Suprapubic skin (tissue), 4 donors: Measurements from ENCODE around the gene SLC37A1.

Source experiments
- EP300 ChIP-seq: sonication (generic); formaldehyde crosslinking; IDR thresholded peaks from one replicate; pipeline ENCODE4 v1.6.1; 2017; ENCODE audit warnings: antibody characterized with exemption
- POLR2A ChIP-seq, 2 donors: fragments of 450-650 bp; IDR thresholded peaks; one replicate each; pipeline ENCODE4 v1.6.1; 2017; ENCODE audit warnings: antibody characterized with exemption in 2 of 2, mild to moderate bottlenecking in 2 of 2, moderate library complexity in 2 of 2
- POLR2AphosphoS5 ChIP-seq, 3 donors: sonication (generic); formaldehyde crosslinking; IDR thresholded peaks; one replicate each; pipeline ENCODE4 v1.6.1; 2017; ENCODE audit warnings: antibody characterized with exemption in 3 of 3
- TF ChIP-seq, protein P1 (sequence below), 2 donors: fragments of 200-600 bp in 1 of 2; fragments of 450-650 bp in 1 of 2; sonication (generic) in 1 of 2; IDR thresholded peaks; one replicate each; pipeline ENCODE4 v1.5.1; 2016 to 2019; ENCODE audit warnings: antibody characterized with exemption in 2 of 2, mild to moderate bottlenecking in 1 of 2, moderate library complexity in 1 of 2

DNA sequence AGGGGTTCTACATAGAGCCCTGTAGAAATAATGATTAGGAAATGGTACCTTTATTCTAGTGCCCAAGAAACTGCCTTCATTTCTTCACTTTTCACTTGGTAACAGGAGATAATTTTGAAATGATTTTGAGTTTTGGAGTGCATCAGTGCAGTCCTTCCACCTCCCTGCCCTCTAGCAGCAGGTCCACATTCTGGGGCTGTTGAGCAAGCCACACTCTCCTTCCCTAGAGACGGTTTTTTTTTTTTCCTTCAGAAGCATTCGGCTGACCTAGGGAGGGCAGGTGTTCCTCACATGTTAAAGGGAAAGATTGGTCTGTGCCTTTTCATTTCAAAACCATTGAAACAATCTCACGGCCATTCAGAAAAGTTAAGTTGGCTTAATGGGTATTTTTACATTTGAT lies 39.8 kb downstream of the SLC37A1 start:
- no peak for TF ChIP-seq EP300
- TF ChIP-seq, protein P1, sequence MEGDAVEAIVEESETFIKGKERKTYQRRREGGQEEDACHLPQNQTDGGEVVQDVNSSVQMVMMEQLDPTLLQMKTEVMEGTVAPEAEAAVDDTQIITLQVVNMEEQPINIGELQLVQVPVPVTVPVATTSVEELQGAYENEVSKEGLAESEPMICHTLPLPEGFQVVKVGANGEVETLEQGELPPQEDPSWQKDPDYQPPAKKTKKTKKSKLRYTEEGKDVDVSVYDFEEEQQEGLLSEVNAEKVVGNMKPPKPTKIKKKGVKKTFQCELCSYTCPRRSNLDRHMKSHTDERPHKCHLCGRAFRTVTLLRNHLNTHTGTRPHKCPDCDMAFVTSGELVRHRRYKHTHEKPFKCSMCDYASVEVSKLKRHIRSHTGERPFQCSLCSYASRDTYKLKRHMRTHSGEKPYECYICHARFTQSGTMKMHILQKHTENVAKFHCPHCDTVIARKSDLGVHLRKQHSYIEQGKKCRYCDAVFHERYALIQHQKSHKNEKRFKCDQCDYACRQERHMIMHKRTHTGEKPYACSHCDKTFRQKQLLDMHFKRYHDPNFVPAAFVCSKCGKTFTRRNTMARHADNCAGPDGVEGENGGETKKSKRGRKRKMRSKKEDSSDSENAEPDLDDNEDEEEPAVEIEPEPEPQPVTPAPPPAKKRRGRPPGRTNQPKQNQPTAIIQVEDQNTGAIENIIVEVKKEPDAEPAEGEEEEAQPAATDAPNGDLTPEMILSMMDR (IDR thresholded peaks at IDR 0.05), result no peak
- no peak for TF ChIP-seq POLR2AphosphoS5 (IDR thresholded peaks at IDR 0.05)
- no peak for TF ChIP-seq POLR2A (IDR thresholded peaks at IDR 0.05)
